ENCODE measurements around the gene TMEM245. TPM values are rescaled to one million over a fixed set of nuclear protein-coding genes. Genes with fewer than 3 reads are reported as not detected.

TMEM245 gene
- total and polyA plus RNA-seq, 10 of the 15 experiments (the other 5 are each of a cell fraction or from before 2014, with no cell fraction given): 7.4 to 36.1 (median 19.0) TPM

DNA sequence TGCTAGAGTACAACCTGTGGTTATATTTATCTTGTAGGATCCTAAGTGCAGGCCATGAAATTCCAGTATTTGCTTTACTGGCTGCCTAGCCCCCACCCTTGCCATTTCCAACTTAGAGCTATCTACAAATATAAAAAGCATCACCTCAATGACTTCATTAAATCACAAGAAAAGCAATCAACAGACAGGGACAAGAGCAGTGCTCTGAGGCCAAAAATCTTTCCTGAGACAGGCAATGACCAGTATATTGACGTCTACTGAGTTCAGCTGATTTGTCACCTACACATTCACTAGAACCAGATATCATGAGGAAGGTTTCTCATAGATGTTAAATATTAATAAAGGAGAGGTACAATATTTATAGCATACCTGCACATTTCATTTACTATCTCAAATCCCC, 68.0 kb downstream of the TMEM245 start:
- DNase-seq (ENCODE audit: low read depth, low spot score): no peak
- no peak for ATAC-seq
- Histone ChIP-seq H3K27me3 (replicated peaks in 1 of 2; ENCODE audit: control insufficient read depth in 2 of 2, insufficient read depth in 2 of 2, low read length in 1 of 2) (no peaks in the 10 kb centered on the region), H2AFZ (ENCODE audit: control insufficient read depth, low read depth, low read length) (no peak overlapping the region), H3K79me2 (ENCODE audit: control insufficient read depth, insufficient read depth, low read length) (no peaks in the 10 kb centered on the region), H3K9ac (ENCODE audit: control insufficient read depth, insufficient read depth, low read length) (no peak overlapping the region), H3K4me3 (no peak overlapping the region), H3K9me3 (replicated peaks; ENCODE audit: control insufficient read depth, insufficient read depth, low read length) (no peaks in the 10 kb centered on the region), H4K20me1 (ENCODE audit: control insufficient read depth, insufficient read depth) (no peaks in the 10 kb centered on the region), H3K36me3 (ENCODE audit: control insufficient read depth in 2 of 2, insufficient read depth in 2 of 2, low read length in 1 of 2) (peaks cover 9 to 35% of the 10 kb centered on the region in 2 experiments), H3K27ac (ENCODE audit: control insufficient read depth, insufficient read depth) (no peak overlapping the region), H3K4me1 (ENCODE audit: control insufficient read depth, insufficient read depth, low read length) (no peaks in the 10 kb centered on the region), H3K4me2 (ENCODE audit: control insufficient read depth, insufficient read depth) (no peak overlapping the region)
- intact Hi-C loops (cut with micrococcal nuclease; ENCODE audit: unreplicated experiment) (no loop called here), in situ Hi-C loops (cut with MboI) (no loop called here)
- SMC1A ChIA-PET (ENCODE audit: uncharacterized antibody, unreplicated experiment): interaction anchor here (1.1 kb wide), 1 partner anchor 8 kb away, joined by 4 read pairs; no protein-coding TSS in a partner anchor
- POLR2A ChIA-PET: no interaction called here
- no peak for FAIRE-seq
- 71% methylated on average over 1 of the region's 1 CpG for WGBS (ENCODE audit: insufficient coverage, insufficient replicate concordance, low lambda C conversion rate, missing lambda C conversion rate)
- BruUV-seq (replicated peaks): no TSS peak
- RAD21 ChIA-PET (ENCODE audit: unreplicated experiment): interaction anchor here (0.7 kb wide), 1 partner anchor 34 kb away, joined by 3 read pairs; no protein-coding TSS in a partner anchor
- CTCF ChIA-PET: interaction anchor here (1.5 kb wide), 1 partner anchor 9 kb away, joined by 4 read pairs; no protein-coding TSS in a partner anchor
- TF ChIP-seq POU2F2 (IDR thresholded peaks at IDR 0.05; ENCODE audit: borderline replicate concordance, low read depth, low read length) (no peak), EZH2 (IDR thresholded peaks at IDR 0.05; ENCODE audit: borderline replicate concordance, control insufficient read depth, low read depth, low read length) (no peak), SUPT20H (IDR thresholded peaks at IDR 0.05; ENCODE audit: borderline replicate concordance, control insufficient read depth, low read depth, low read length) (no peak), MYC (IDR thresholded peaks at IDR 0.05; ENCODE audit: insufficient read depth, insufficient read length, insufficient replicate concordance, low read length, severe bottlenecking) (no peak), NFIC (IDR thresholded peaks at IDR 0.05; ENCODE audit: low read depth, low read length) (no peak), PAX5 (IDR thresholded peaks at IDR 0.05; ENCODE audit: borderline replicate concordance, low read depth, low read length) (no peak), KLF5 (IDR thresholded peaks at IDR 0.05; ENCODE audit: partially characterized antibody) (no peak), SUZ12 (IDR thresholded peaks at IDR 0.05; ENCODE audit: unreplicated experiment) (no peak), ZNF24 (IDR thresholded peaks at IDR 0.05) (no peak), ZZZ3 (IDR thresholded peaks at IDR 0.05; ENCODE audit: control insufficient read depth, insufficient read length, low read depth) (no peak), CREB1 (IDR thresholded peaks at IDR 0.05; ENCODE audit: low read depth) (no peak)
- TF ChIP-seq, protein P1, sequence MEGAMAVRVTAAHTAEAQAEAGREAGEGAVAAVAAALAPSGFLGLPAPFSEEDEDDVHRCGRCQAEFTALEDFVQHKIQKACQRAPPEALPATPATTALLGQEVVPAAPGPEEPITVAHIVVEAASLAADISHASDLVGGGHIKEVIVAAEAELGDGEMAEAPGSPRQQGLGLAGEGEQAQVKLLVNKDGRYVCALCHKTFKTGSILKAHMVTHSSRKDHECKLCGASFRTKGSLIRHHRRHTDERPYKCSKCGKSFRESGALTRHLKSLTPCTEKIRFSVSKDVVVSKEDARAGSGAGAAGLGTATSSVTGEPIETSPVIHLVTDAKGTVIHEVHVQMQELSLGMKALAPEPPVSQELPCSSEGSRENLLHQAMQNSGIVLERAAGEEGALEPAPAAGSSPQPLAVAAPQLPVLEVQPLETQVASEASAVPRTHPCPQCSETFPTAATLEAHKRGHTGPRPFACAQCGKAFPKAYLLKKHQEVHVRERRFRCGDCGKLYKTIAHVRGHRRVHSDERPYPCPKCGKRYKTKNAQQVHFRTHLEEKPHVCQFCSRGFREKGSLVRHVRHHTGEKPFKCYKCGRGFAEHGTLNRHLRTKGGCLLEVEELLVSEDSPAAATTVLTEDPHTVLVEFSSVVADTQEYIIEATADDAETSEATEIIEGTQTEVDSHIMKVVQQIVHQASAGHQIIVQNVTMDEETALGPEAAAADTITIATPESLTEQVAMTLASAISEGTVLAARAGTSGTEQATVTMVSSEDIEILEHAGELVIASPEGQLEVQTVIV (IDR thresholded peaks at IDR 0.05; ENCODE audit: borderline replicate concordance, partially characterized antibody): no peak
- TF ChIP-seq, protein P2, sequence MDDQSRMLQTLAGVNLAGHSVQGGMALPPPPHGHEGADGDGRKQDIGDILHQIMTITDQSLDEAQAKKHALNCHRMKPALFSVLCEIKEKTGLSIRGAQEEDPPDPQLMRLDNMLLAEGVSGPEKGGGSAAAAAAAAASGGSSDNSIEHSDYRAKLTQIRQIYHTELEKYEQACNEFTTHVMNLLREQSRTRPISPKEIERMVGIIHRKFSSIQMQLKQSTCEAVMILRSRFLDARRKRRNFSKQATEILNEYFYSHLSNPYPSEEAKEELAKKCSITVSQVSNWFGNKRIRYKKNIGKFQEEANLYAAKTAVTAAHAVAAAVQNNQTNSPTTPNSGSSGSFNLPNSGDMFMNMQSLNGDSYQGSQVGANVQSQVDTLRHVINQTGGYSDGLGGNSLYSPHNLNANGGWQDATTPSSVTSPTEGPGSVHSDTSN (IDR thresholded peaks at IDR 0.05; ENCODE audit: insufficient replicate concordance, low read depth, low read length): no peak
- TF ChIP-seq, protein P3, sequence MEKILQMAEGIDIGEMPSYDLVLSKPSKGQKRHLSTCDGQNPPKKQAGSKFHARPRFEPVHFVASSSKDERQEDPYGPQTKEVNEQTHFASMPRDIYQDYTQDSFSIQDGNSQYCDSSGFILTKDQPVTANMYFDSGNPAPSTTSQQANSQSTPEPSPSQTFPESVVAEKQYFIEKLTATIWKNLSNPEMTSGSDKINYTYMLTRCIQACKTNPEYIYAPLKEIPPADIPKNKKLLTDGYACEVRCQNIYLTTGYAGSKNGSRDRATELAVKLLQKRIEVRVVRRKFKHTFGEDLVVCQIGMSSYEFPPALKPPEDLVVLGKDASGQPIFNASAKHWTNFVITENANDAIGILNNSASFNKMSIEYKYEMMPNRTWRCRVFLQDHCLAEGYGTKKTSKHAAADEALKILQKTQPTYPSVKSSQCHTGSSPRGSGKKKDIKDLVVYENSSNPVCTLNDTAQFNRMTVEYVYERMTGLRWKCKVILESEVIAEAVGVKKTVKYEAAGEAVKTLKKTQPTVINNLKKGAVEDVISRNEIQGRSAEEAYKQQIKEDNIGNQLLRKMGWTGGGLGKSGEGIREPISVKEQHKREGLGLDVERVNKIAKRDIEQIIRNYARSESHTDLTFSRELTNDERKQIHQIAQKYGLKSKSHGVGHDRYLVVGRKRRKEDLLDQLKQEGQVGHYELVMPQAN (conservative IDR thresholded peaks at IDR 0.05): no peak
- TF ChIP-seq, protein P4, sequence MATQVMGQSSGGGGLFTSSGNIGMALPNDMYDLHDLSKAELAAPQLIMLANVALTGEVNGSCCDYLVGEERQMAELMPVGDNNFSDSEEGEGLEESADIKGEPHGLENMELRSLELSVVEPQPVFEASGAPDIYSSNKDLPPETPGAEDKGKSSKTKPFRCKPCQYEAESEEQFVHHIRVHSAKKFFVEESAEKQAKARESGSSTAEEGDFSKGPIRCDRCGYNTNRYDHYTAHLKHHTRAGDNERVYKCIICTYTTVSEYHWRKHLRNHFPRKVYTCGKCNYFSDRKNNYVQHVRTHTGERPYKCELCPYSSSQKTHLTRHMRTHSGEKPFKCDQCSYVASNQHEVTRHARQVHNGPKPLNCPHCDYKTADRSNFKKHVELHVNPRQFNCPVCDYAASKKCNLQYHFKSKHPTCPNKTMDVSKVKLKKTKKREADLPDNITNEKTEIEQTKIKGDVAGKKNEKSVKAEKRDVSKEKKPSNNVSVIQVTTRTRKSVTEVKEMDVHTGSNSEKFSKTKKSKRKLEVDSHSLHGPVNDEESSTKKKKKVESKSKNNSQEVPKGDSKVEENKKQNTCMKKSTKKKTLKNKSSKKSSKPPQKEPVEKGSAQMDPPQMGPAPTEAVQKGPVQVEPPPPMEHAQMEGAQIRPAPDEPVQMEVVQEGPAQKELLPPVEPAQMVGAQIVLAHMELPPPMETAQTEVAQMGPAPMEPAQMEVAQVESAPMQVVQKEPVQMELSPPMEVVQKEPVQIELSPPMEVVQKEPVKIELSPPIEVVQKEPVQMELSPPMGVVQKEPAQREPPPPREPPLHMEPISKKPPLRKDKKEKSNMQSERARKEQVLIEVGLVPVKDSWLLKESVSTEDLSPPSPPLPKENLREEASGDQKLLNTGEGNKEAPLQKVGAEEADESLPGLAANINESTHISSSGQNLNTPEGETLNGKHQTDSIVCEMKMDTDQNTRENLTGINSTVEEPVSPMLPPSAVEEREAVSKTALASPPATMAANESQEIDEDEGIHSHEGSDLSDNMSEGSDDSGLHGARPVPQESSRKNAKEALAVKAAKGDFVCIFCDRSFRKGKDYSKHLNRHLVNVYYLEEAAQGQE (IDR thresholded peaks at IDR 0.05; ENCODE audit: low read depth, low read length): no peak
